Stimulated activated CD4-positive, alpha-beta T cell treated with anti-CD3 and anti-CD28 coated beads, Interleukin-1b, Interleukin-23, amount 100 ng/mL, for 1 hour (primary cell): ENCODE measurements around the gene INS.

ENCODE experiments used
- DNase-seq, 2 donors: peaks; one replicate each; pipeline ENCODE4 v3.0.0-alpha.2; 2020; ENCODE audit warnings: low read depth in 2 of 2

The INS gene

DNA sequence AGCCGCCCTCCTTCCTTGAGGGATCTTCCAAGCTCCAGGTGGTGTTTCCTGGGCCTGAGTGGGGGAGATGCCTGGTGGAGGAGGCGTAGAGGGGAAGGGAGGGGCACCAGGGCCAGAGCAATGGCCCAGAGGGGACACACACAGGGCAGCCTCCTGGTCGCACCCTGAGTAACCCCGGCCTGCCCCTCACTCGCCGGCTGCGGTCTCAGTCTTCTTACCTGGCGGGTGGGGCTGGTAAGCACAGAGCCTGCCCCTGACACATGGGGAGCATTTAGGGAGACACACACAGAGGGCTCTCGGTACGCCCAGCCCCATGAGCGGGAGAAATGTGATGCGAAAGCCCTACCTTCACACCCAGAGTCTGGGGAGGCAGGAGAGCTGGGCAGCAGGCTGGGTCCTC lies 45.7 kb downstream of the INS start:
- DNase-seq = no peak

DNA sequence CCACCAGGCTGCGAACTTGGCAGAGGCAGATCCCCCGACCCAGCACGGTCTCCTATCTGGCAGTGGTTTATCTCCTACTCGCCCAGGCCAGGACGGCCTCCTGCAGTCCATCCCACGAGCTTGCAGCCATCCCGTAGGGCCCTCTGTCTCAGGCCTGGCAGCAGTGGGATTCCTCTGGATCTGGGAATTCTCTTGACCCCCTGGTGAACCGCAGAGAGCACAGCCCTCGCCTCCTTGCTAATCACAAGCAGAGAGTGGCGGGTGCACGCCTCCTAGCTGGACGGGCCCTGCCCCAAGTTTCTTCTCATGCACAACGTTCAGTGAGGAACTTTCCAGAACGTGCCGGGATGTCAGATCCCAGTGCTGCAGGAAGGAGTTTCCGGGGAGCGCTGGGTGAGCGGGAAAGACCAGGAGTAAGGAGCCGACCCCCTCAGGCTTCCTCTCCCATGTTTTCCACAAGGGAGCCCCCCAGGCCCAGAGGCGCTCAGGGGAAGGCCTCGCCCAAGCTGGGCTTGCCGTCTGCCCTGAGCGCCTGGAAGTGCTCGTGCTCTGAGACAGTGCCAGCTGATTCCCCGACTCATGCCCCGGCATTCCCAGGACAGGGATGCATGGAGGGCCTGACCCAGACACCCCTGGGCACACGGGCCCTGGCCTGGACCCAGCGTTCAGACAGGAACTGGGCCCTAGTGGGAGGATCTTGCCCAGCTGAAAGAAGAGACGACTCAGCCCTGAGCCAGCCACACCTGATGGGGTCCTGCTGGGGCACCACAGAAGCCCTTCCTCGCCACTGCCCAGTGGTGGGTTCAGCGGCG lies 46.4 kb downstream of the INS start:
- DNase-seq = no peak

DNA sequence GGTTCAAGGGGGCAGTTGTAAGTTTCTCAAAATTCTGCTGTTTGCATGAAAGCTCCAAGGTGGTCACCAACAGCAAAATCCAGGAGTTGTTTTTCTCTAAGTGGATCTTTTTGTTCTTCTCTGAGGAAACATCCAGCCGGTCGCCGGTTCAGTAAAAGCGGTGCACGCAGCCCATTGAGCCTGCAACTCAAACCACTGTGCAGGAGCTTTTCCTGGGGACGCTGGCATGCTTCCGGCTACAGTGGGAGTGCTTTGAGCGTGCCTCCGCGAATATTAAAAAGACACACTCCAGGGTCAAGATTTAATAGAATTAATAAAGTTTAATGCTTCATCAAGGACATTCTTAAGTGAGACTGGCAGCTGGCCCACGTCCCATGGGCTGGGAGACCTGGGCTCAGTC lies 47.2 kb downstream of the INS start:
- no peak for DNase-seq

DNA sequence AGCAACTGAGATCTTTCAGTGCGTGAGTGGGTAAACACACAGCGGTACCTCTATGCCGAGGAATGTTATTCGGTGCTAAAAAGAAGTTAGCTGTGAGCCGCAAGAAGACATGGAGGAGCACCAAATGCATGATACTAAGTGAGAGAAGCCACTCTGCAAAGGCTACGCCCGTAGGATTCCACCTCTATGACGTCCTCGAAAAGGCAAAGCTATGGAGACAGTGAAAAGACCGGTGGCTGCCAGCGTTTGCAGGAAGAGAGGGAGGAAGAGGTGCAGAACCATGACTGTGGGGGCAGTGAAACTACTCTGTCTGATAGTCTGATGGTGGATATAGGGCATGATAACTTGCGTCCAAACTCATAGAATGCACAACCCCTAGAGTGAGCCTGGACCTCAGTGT lies 50.5 kb downstream of the INS start:
- DNase-seq = no peak
